K562 (cell line): ENCODE data around the gene NOP10. TPM values are rescaled to one million over a fixed set of nuclear protein-coding genes. Genes with fewer than 3 reads are reported as not detected.

ENCODE experiments used
- GABPB2 ChIP-seq: fragments of 250-450 bp; sonication (Bioruptor Pico); conservative IDR thresholded peaks from 2 replicates; pipeline ENCODE4 v1.5.1; 2021; ENCODE audit warnings: mild to moderate bottlenecking
- JUNB ChIP-seq: fragments of 450-650 bp; formaldehyde crosslinking; conservative IDR thresholded peaks from 2 replicates; pipeline ENCODE4 v1.4.0; 2020; ENCODE audit warnings: mild to moderate bottlenecking
- MCM7 ChIP-seq, 2 experiments: fragments of 450-650 bp; IDR thresholded peaks; 2 replicates each; pipeline ENCODE4 v1.6.1; 2016 to 2018
- RAD51 ChIP-seq: fragments of 450-650 bp; IDR thresholded peaks from 2 replicates; pipeline ENCODE4 v1.7.1; 2016; ENCODE audit warnings: low read depth, mild to moderate bottlenecking, borderline replicate concordance
- RBFOX2 ChIP-seq: fragments of 200-400 bp; formaldehyde crosslinking; IDR thresholded peaks from 2 replicates; pipeline ENCODE4 v1.6.1; 2017; ENCODE audit warnings: low read depth, mild to moderate bottlenecking, low read length, moderate library complexity
- RBM15 ChIP-seq: fragments of 200-400 bp; formaldehyde crosslinking; IDR thresholded peaks from 2 replicates; pipeline ENCODE4 v1.6.1; 2018; ENCODE audit warnings: mild to moderate bottlenecking, low read length, moderate library complexity; ENCODE audit not compliant: insufficient read depth
- SAP30 ChIP-seq: fragments of 200-600 bp; sonication (generic); IDR thresholded peaks from 2 replicates; pipeline ENCODE4 v1.6.1; 2012; ENCODE audit warnings: borderline replicate concordance, low read depth, mild to moderate bottlenecking, moderate library complexity, low read length, control low read depth, inconsistent platforms; ENCODE audit not compliant: insufficient read depth, poor library complexity, severe bottlenecking
- SNIP1 ChIP-seq: fragments of 450-650 bp; IDR thresholded peaks from 2 replicates; pipeline ENCODE4 v1.7.1; 2017; ENCODE audit warnings: low read depth, mild to moderate bottlenecking
- ZBTB1 ChIP-seq: sonication (generic); formaldehyde crosslinking; IDR thresholded peaks from 2 replicates; pipeline ENCODE4 v1.8.1; 2023; ENCODE audit warnings: missing genetic modification reagents, low read depth, mild to moderate bottlenecking, borderline replicate concordance
- ZNF165 ChIP-seq: fragments of 250-450 bp; sonication (Bioruptor Pico); IDR thresholded peaks from 2 replicates; pipeline ENCODE4 v1.4.0; 2020; ENCODE audit warnings: borderline replicate concordance
- polyA plus RNA-seq, 8 experiments: library from polyadenylated mRNA; depleted of rRNA in 4 of 8; stranded (reverse) in 5 of 8; unstranded in 3 of 8; fragments of >200 nt; fragmentation: Nextera tagmentation in 2 of 8; fragmentation: Illumina TruSeq in 1 of 8; extraction: Ambion mirVana in 2 of 8; extraction: Trizol in 1 of 8; gene quantifications; 2 replicates each; pipeline versions ENCODE4 v1.2.1 to v1.2.3, GENCODE V29; 2011 to 2014; ENCODE audit warnings: inconsistent platforms in 1 of 8, missing spikeins in 1 of 8
- total RNA-seq, 7 experiments: library from RNA; depleted of rRNA in 6 of 7; stranded (reverse); fragments of >200 nt in 6 of 7; fragmentation: Illumina TruSeq in 2 of 7; extraction: Trizol in 2 of 7; gene quantifications; 2 replicates each; pipeline versions ENCODE4 v1.2.1 to v1.2.3, GENCODE V29; 2011 to 2021; ENCODE audit warnings: low replicate concordance in 1 of 7
- TF ChIP-seq, protein P1 (sequence below): fragments of 450-650 bp; IDR thresholded peaks from 2 replicates; pipeline ENCODE4 v1.6.1; 2018; ENCODE audit not compliant: partially characterized antibody
- TF ChIP-seq, protein P2 (sequence below): fragments of 200-800 bp; sonication (Bioruptor generic); IDR thresholded peaks from 2 replicates; pipeline ENCODE4 v1.6.1; 2017; ENCODE audit warnings: missing genetic modification characterization, missing compliant biosample characterization
- TF ChIP-seq, protein P3 (sequence below): fragments of 250-450 bp; sonication (Bioruptor Pico); IDR thresholded peaks from 2 replicates; pipeline ENCODE4 v1.5.1; 2021; ENCODE audit warnings: mild to moderate bottlenecking
- TF ChIP-seq, protein P4 (sequence below): fragments of 450-650 bp; IDR thresholded peaks from 2 replicates; pipeline ENCODE4 v1.6.1; 2017; ENCODE audit warnings: antibody characterized with exemption, mild to moderate bottlenecking

Gene NOP10
- total and polyA plus RNA-seq, 9 of the 15 experiments (the other 6 are each of a cell fraction or from before 2014, with no cell fraction given), result 250 to 1,663 (median 449) TPM

DNA sequence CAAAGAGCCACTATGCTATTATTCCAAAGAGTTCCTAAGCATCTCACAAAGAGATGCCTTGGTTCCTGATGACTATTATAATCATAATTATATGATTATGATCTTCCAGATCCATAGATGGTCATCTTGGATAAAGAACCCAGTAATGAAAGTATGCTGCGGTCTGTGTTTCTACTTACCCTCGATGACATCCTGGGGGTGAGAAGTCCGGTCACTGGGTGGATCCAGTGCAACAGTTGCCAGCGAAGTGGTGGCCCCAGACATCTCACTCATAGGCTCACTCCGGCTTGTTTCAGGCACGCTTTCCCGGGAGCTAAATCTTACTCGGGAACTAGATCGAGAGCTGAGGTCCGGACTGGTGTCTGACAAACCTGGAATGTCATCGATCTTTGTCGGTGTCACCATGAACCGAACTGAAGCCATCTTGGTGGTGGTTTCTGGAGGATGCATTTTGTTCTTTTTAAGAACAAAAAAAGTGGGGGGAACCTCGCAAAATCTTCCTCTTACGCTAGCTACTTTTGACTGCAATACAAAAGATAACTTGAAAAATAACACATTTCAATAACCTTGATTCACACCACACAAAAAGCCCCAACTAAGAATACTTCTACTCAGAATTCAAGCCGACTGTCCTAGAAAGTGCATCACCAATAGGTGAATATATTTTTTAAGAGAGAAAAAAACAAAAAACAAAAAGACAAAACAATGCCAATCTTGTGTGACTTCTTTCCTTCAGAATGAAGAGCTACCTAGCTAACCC lies 6.5 kb downstream of the NOP10 start (continued):
- TF ChIP-seq, protein P1, sequence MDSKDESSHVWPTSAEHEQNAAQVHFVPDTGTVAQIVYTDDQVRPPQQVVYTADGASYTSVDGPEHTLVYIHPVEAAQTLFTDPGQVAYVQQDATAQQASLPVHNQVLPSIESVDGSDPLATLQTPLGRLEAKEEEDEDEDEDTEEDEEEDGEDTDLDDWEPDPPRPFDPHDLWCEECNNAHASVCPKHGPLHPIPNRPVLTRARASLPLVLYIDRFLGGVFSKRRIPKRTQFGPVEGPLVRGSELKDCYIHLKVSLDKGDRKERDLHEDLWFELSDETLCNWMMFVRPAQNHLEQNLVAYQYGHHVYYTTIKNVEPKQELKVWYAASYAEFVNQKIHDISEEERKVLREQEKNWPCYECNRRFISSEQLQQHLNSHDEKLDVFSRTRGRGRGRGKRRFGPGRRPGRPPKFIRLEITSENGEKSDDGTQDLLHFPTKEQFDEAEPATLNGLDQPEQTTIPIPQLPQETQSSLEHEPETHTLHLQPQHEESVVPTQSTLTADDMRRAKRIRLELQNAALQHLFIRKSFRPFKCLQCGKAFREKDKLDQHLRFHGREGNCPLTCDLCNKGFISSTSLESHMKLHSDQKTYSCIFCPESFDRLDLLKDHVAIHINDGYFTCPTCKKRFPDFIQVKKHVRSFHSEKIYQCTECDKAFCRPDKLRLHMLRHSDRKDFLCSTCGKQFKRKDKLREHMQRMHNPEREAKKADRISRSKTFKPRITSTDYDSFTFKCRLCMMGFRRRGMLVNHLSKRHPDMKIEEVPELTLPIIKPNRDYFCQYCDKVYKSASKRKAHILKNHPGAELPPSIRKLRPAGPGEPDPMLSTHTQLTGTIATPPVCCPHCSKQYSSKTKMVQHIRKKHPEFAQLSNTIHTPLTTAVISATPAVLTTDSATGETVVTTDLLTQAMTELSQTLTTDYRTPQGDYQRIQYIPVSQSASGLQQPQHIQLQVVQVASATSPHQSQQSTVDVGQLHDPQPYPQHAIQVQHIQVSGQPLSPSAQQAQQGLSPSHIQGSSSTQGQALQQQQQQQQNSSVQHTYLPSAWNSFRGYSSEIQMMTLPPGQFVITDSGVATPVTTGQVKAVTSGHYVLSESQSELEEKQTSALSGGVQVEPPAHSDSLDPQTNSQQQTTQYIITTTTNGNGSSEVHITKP, result no peak
- TF ChIP-seq ZBTB1 (CRISPR knock-in tag) (no peak), MCM7 (IDR thresholded peaks at IDR 0.05) (no peak), RAD51 (no peak), GABPB2 (no peak), SNIP1 (no peak), JUNB (no peak), ZNF165 (CRISPR knock-in tag) (no peak; the same call in 1 of the 2 replicates), RBM15 (no peak), RBFOX2 (no peak), SAP30 (no peak)
- TF ChIP-seq, protein P2, sequence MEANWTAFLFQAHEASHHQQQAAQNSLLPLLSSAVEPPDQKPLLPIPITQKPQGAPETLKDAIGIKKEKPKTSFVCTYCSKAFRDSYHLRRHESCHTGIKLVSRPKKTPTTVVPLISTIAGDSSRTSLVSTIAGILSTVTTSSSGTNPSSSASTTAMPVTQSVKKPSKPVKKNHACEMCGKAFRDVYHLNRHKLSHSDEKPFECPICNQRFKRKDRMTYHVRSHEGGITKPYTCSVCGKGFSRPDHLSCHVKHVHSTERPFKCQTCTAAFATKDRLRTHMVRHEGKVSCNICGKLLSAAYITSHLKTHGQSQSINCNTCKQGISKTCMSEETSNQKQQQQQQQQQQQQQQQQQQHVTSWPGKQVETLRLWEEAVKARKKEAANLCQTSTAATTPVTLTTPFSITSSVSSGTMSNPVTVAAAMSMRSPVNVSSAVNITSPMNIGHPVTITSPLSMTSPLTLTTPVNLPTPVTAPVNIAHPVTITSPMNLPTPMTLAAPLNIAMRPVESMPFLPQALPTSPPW, result no peak
- TF ChIP-seq, protein P3, sequence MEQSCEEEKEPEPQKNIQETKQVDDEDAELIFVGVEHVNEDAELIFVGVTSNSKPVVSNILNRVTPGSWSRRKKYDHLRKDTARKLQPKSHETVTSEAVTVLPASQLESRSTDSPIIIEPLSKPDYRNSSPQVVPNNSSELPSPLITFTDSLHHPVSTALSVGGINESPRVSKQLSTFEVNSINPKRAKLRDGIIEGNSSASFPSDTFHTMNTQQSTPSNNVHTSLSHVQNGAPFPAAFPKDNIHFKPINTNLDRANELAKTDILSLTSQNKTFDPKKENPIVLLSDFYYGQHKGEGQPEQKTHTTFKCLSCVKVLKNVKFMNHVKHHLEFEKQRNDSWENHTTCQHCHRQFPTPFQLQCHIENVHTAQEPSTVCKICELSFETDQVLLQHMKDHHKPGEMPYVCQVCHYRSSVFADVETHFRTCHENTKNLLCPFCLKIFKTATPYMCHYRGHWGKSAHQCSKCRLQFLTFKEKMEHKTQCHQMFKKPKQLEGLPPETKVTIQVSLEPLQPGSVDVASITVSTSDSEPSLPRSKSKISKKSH (CRISPR knock-in tag), result no peak
- TF ChIP-seq, protein P4, sequence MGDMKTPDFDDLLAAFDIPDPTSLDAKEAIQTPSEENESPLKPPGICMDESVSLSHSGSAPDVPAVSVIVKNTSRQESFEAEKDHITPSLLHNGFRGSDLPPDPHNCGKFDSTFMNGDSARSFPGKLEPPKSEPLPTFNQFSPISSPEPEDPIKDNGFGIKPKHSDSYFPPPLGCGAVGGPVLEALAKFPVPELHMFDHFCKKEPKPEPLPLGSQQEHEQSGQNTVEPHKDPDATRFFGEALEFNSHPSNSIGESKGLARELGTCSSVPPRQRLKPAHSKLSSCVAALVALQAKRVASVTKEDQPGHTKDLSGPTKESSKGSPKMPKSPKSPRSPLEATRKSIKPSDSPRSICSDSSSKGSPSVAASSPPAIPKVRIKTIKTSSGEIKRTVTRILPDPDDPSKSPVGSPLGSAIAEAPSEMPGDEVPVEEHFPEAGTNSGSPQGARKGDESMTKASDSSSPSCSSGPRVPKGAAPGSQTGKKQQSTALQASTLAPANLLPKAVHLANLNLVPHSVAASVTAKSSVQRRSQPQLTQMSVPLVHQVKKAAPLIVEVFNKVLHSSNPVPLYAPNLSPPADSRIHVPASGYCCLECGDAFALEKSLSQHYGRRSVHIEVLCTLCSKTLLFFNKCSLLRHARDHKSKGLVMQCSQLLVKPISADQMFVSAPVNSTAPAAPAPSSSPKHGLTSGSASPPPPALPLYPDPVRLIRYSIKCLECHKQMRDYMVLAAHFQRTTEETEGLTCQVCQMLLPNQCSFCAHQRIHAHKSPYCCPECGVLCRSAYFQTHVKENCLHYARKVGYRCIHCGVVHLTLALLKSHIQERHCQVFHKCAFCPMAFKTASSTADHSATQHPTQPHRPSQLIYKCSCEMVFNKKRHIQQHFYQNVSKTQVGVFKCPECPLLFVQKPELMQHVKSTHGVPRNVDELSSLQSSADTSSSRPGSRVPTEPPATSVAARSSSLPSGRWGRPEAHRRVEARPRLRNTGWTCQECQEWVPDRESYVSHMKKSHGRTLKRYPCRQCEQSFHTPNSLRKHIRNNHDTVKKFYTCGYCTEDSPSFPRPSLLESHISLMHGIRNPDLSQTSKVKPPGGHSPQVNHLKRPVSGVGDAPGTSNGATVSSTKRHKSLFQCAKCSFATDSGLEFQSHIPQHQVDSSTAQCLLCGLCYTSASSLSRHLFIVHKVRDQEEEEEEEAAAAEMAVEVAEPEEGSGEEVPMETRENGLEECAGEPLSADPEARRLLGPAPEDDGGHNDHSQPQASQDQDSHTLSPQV, result peak; percentile 92
